Right lobe of liver (tissue), 4 donors: ENCODE measurements around the gene FITM1.

Experiments used
- CTCF ChIP-seq, 4 donors: fragments of 200-600 bp in 3 of 4; fragments of 450-650 bp in 1 of 4; IDR thresholded peaks; one replicate each; pipeline versions ENCODE4 v1.5.1 to v1.8.0; 2016 to 2022; ENCODE audit warnings: antibody characterized with exemption in 4 of 4, mild to moderate bottlenecking in 2 of 4
- POLR2A ChIP-seq: fragments of 450-650 bp; IDR thresholded peaks from one replicate; pipeline ENCODE4 v1.6.1; 2017; ENCODE audit warnings: antibody characterized with exemption, mild to moderate bottlenecking
- donor health status: DM: no; HTN: no; CAD: no.
- donor health status: DM: no; HTN: no; CAD: no.
- donor health status: DM: no; HTN: yes; CAD: no.

DNA sequence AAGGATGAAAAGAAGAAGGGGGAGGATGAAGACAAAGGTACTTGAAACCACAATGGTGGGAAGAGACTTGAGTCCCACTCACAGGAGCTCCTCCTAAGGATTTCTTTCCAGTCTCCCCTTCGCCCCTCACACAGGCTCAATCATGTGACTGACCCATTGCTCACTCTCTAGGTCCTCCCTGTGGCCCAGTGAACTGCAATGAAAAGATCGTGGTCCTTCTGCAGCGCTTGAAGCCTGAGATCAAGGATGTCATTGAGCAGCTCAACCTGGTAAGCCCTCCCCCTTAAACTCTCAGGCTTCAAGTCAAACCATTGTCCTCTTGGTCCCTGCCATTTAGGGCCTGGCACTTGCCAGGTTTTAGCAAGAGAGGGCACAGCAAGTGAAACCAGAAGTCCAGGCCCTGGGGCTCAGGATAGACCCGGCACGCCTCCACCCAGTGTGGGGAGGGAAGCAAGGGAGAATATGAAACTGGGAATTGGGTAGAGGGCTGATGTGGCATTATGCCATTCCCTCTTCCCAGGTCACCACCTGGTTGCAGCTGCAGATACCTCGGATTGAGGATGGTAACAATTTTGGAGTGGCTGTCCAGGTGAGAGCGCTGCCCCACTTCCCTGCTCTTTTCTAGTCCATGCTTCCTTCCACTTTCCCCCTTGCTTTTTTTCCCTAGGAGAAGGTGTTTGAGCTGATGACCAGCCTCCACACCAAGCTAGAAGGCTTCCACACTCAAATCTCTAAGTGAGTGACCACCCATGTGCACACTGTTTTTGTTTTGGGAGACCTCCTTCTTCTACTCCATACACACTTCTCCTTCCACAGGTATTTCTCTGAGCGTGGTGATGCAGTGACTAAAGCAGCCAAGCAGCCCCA lies 7.3 kb downstream of the FITM1 start:
- TF ChIP-seq CTCF (IDR thresholded peaks at IDR 0.05) (no peak), POLR2A (no peak)
